DOHH2 (cell line): ENCODE data around the gene CRADD.

ENCODE experiments used
- CTCF ChIP-seq: fragments of 200-600 bp; sonication (generic); IDR thresholded peaks from one replicate; pipeline ENCODE4 v1.5.1; 2014; ENCODE audit warnings: antibody characterized with exemption, mild to moderate bottlenecking, low read depth, low read length; ENCODE audit not compliant: poor library complexity, severe bottlenecking
- EZH2phosphoT487 ChIP-seq: fragments of 200-600 bp; sonication (generic); IDR thresholded peaks from 2 replicates; pipeline ENCODE4 v1.6.1; 2017; ENCODE audit warnings: borderline replicate concordance, mild to moderate bottlenecking, antibody characterized with exemption, low read length, moderate library complexity, mixed read lengths

GRCh38 chr12:93704625-93705024, 27.4 kb downstream of the CRADD start:
- TF ChIP-seq CTCF (no peak), EZH2phosphoT487 (no peak)
